ENCODE measurements around the gene TMEM14B. TPM values are rescaled to one million over a fixed set of nuclear protein-coding genes. Genes with fewer than 3 reads are reported as not detected.

Gene TMEM14B
- total and polyA plus RNA-seq, 9 of the 15 experiments (the other 6 are each of a cell fraction or from before 2014, with no cell fraction given): 174 to 862 (median 263) TPM

GRCh38 chr6:10763006-10763405 lies 15.4 kb downstream of the TMEM14B start:
- H3K9me1 ChIP-seq (ENCODE audit: control insufficient read depth, insufficient read depth, low read length): no peaks in the 10 kb centered on the region
- DNase-seq (ENCODE audit: extremely low read depth in 1 of 4, low spot score in 3 of 4) (no peak), ATAC-seq (no peak), FAIRE-seq (no peak)
- no peaks in the 10 kb centered on the region for H4K20me1 ChIP-seq (replicated peaks; ENCODE audit: control insufficient read depth, insufficient read depth, low read length)
- peaks cover 3% of the 10 kb centered on the region; the same call in 1 of the 3 replicates for H3K79me2 ChIP-seq (ENCODE audit: control insufficient read depth, insufficient read depth, low read length)
- ChIA-PET POLR2A (interaction anchor here (1.4 kb wide), 1 partner anchor 9 kb away, joined by 4 read pairs; no protein-coding TSS in a partner anchor), CTCF (ENCODE audit: low intra/inter-chr PET ratio) (no interaction called here)
- peaks cover 5 to 13% of the 10 kb centered on the region in 2 experiments; a peak in 3 of 5 replicates for H3K4me1 ChIP-seq (replicated peaks in 1 of 2; ENCODE audit: control insufficient read depth in 2 of 2, insufficient read depth in 2 of 2, low read length in 2 of 2)
- no peak overlapping the region for H3K9ac ChIP-seq (ENCODE audit: insufficient read depth in 1 of 2, low read depth in 2 of 2, low read length in 2 of 2)
- intact Hi-C loops (cut with micrococcal nuclease): no loop called here
- H3K36me3 ChIP-seq (ENCODE audit: control insufficient read depth, insufficient read depth, low read length): peaks cover 35% of the 10 kb centered on the region
- no TSS peak for BruUV-seq (replicated peaks)
- H3K4me3 ChIP-seq: no peak overlapping the region
- WGBS (ENCODE audit: insufficient coverage, low coverage, missing lambda C conversion rate): 68% methylated on average over 2 of the region's 2 CpGs
- H3K9me3 ChIP-seq (replicated peaks; ENCODE audit: control insufficient read depth, insufficient read depth, low read depth, low read length): no peaks in the 10 kb centered on the region
- no peak overlapping the region for H2AFZ ChIP-seq (ENCODE audit: low read depth, low read length)
- H3K27ac ChIP-seq (ENCODE audit: extremely low read depth, low read depth, low read length): no peak overlapping the region
- no peaks in the 10 kb centered on the region for H3K27me3 ChIP-seq (ENCODE audit: control insufficient read depth in 2 of 2, insufficient read depth in 2 of 2, low read length in 2 of 2)
- TF ChIP-seq ZNF224 (CRISPR knock-in tag; IDR thresholded peaks at IDR 0.05): no peak
- TF ChIP-seq, protein P1, sequence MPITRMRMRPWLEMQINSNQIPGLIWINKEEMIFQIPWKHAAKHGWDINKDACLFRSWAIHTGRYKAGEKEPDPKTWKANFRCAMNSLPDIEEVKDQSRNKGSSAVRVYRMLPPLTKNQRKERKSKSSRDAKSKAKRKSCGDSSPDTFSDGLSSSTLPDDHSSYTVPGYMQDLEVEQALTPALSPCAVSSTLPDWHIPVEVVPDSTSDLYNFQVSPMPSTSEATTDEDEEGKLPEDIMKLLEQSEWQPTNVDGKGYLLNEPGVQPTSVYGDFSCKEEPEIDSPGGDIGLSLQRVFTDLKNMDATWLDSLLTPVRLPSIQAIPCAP (CRISPR knock-in tag; IDR thresholded peaks at IDR 0.05; ENCODE audit: borderline replicate concordance): no peak
- TF ChIP-seq FOS (IDR thresholded peaks at IDR 0.05; ENCODE audit: extremely low read depth, insufficient read length): no peak
- TF ChIP-seq, protein P2, sequence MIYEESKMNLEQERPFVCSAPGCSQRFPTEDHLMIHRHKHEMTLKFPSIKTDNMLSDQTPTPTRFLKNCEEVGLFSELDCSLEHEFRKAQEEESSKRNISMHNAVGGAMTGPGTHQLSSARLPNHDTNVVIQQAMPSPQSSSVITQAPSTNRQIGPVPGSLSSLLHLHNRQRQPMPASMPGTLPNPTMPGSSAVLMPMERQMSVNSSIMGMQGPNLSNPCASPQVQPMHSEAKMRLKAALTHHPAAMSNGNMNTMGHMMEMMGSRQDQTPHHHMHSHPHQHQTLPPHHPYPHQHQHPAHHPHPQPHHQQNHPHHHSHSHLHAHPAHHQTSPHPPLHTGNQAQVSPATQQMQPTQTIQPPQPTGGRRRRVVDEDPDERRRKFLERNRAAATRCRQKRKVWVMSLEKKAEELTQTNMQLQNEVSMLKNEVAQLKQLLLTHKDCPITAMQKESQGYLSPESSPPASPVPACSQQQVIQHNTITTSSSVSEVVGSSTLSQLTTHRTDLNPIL (CRISPR knock-in tag; IDR thresholded peaks at IDR 0.05): no peak
- in situ Hi-C loops (cut with MboI): no loop called here
- H3K4me2 ChIP-seq (ENCODE audit: insufficient read depth, low read length): no peak overlapping the region
